HepG2 (cell line): ENCODE measurements around the gene ALDH7A1. TPM values are rescaled to one million over a fixed set of nuclear protein-coding genes. Genes with fewer than 3 reads are reported as not detected.

Experiments
- ATAC-seq: fragments of 200-7000 bp; cut with Tn5 transposase; 3 replicates; pipeline ENCODE4 v1.9.1; 2020; ENCODE audit warnings: mild to moderate bottlenecking, moderate library complexity
- BruUV-seq: library from RNA; stranded (reverse); fragments of 400-500 nt; replicated peaks from 2 replicates; lab custom pipeline; 2021; lab: Mats Ljungman, UMichigan
- CTCF ChIA-PET: fragments of 300-600 bp; formaldehyde crosslinking; extraction: SDS; loops from one replicate; lab custom pipeline; 2021; ENCODE audit warnings: low total read pairs, inconsistent platforms, low intra/inter-chr PET ratio; lab: Yijun Ruan, JAX
- POLR2A ChIA-PET: fragments of 350-600 bp; sonication (Branson Sonifier 250); formaldehyde crosslinking; loops from one replicate; lab custom pipeline; 2020; ENCODE audit warnings: antibody characterized with exemption, inconsistent platforms; lab: Yijun Ruan, JAX
- DNase-seq: peaks from one replicate; pipeline ENCODE4 v3.0.0-alpha.2; 2015; ENCODE audit warnings: low spot score
- FAIRE-seq: peaks from 3 replicates; lab custom pipeline; 2011; peaks lifted over from hg19 to GRCh38; lab: Jason Lieb, UNC
- H2AFZ ChIP-seq: one replicate; pipeline ENCODE4 v1.6.1; 2011; ENCODE audit warnings: low read length, inconsistent platforms
- H3K27ac ChIP-seq: fragments of 300-600 bp; 3 replicates; pipeline ENCODE4 v1.8.0; 2011; ENCODE audit warnings: mixed run types, mild to moderate bottlenecking, mixed read lengths, low read length, inconsistent platforms; ENCODE audit not compliant: insufficient read depth; ENCODE audit errors: extremely low read length
- H3K27me3 ChIP-seq, 2 experiments: fragments of 200-600 bp in 1 of 2; 2 replicates in 1 of 2; 3 replicates in 1 of 2; pipeline versions ENCODE4 v1.6.0 to v1.8.0; 2011; ENCODE audit warnings: low read length in 2 of 2, mild to moderate bottlenecking in 2 of 2, moderate library complexity in 2 of 2, inconsistent platforms in 1 of 2; ENCODE audit not compliant: insufficient read depth in 2 of 2, control insufficient read depth in 1 of 2
- H3K36me3 ChIP-seq, 2 experiments: fragments of 200-600 bp in 1 of 2; replicated peaks in 1 of 2; 2 replicates in 1 of 2; 3 replicates in 1 of 2; pipeline versions ENCODE4 v1.5.1 to v1.8.0; 2011; ENCODE audit warnings: low read length in 2 of 2, inconsistent platforms in 1 of 2; ENCODE audit not compliant: insufficient read depth in 2 of 2, control insufficient read depth in 1 of 2
- H3K4me1 ChIP-seq: 2 replicates; pipeline ENCODE4 v1.5.1; 2012; ENCODE audit warnings: low read length, inconsistent platforms; ENCODE audit not compliant: insufficient read depth
- H3K4me2 ChIP-seq: 2 replicates; pipeline ENCODE4 v1.6.0; 2011; ENCODE audit warnings: low read depth, low read length, inconsistent platforms
- H3K4me3 ChIP-seq, 3 experiments: fragments of 200-600 bp in 1 of 3; sonication (generic), shearing (Covaris generic) in 1 of 3; replicated peaks in 1 of 3; 2 replicates each; pipeline ENCODE4 v1.5.1; 2011 to 2016; ENCODE audit warnings: low read length in 3 of 3, inconsistent platforms in 2 of 3, low read depth in 2 of 3, mild to moderate bottlenecking in 2 of 3, control low read depth in 1 of 3, mixed read lengths in 1 of 3; ENCODE audit not compliant: insufficient read depth in 1 of 3
- H3K79me2 ChIP-seq: one replicate; pipeline ENCODE4 v1.6.1; 2011; ENCODE audit warnings: low read length, inconsistent platforms; ENCODE audit not compliant: insufficient read depth
- H3K9ac ChIP-seq: 2 replicates; pipeline ENCODE4 v1.6.0; 2011; ENCODE audit warnings: mild to moderate bottlenecking, low read depth, low read length, inconsistent platforms; ENCODE audit not compliant: insufficient read depth
- H3K9me3 ChIP-seq: 2 replicates; pipeline ENCODE4 v1.5.1; 2012; ENCODE audit warnings: mild to moderate bottlenecking, low read length
- H4K20me1 ChIP-seq: 2 replicates; pipeline ENCODE4 v1.6.0; 2011; ENCODE audit warnings: inconsistent platforms, mild to moderate bottlenecking, low read length, moderate library complexity; ENCODE audit not compliant: insufficient read depth
- ARNT2 ChIP-seq: sonication (generic); formaldehyde crosslinking; IDR thresholded peaks from 2 replicates; pipeline ENCODE4 v1.8.0; 2022; ENCODE audit warnings: mild to moderate bottlenecking, low read depth, missing genetic modification reagents, moderate library complexity
- ATF2 ChIP-seq: sonication (generic); formaldehyde crosslinking; IDR thresholded peaks from 2 replicates; pipeline ENCODE4 v1.4.0; 2020; ENCODE audit warnings: missing genetic modification reagents
- FOXA1 ChIP-seq, 2 experiments: fragments of 450-650 bp in 1 of 2; sonication (generic) in 1 of 2; formaldehyde crosslinking in 1 of 2; IDR thresholded peaks; 2 replicates each; pipeline versions ENCODE4 v1.4.0 to v1.6.1; 2016 to 2020; ENCODE audit warnings: missing genetic modification reagents in 1 of 2
- PHF8 ChIP-seq: sonication (generic); formaldehyde crosslinking; IDR thresholded peaks from 2 replicates; pipeline ENCODE4 v1.5.0; 2020; ENCODE audit warnings: missing genetic modification reagents
- ZFP36 ChIP-seq: fragments of 150-350 bp; IDR thresholded peaks from 2 replicates; pipeline ENCODE4 v1.6.1; 2018; ENCODE audit warnings: borderline replicate concordance, low read length, low read depth; ENCODE audit not compliant: partially characterized antibody
- ZNF253 ChIP-seq: sonication (generic); formaldehyde crosslinking; IDR thresholded peaks from 2 replicates; pipeline ENCODE4 v1.8.0; 2022; ENCODE audit warnings: mild to moderate bottlenecking, missing genetic modification reagents, borderline replicate concordance
- ZNF280B ChIP-seq: sonication (generic); formaldehyde crosslinking; IDR thresholded peaks from 2 replicates; pipeline ENCODE4 v1.5.0; 2020; ENCODE audit warnings: missing genetic modification reagents, mild to moderate bottlenecking, borderline replicate concordance
- ZNF329 ChIP-seq: sonication (generic); formaldehyde crosslinking; IDR thresholded peaks from 2 replicates; pipeline ENCODE4 v1.9.0; 2021; ENCODE audit warnings: low read depth, mild to moderate bottlenecking, missing genetic modification reagents
- ZNF460 ChIP-seq: sonication (generic); formaldehyde crosslinking; IDR thresholded peaks from 2 replicates; pipeline ENCODE4 v1.5.1; 2020; ENCODE audit warnings: missing genetic modification reagents, mild to moderate bottlenecking, borderline replicate concordance
- ZNF496 ChIP-seq: sonication (generic); formaldehyde crosslinking; IDR thresholded peaks from 2 replicates; pipeline ENCODE4 v1.8.1; 2023; ENCODE audit warnings: mild to moderate bottlenecking, moderate library complexity, missing genetic modification reagents; ENCODE audit not compliant: insufficient replicate concordance
- ZNF550 ChIP-seq: sonication (generic); formaldehyde crosslinking; IDR thresholded peaks from 2 replicates; pipeline ENCODE4 v1.4.0; 2020; ENCODE audit warnings: mild to moderate bottlenecking, missing genetic modification reagents, borderline replicate concordance
- ZSCAN31 ChIP-seq: sonication (generic); formaldehyde crosslinking; IDR thresholded peaks from 2 replicates; pipeline ENCODE4 v1.5.0; 2020; ENCODE audit warnings: low read depth, mild to moderate bottlenecking, missing genetic modification reagents
- WGBS: methylation state at CpG from one replicate; pipeline ENCODE4 v1.1.6; 2017; ENCODE audit warnings: low lambda C conversion rate; 5-methylcytosine and 5-hydroxymethylcytosine counted together
- in situ Hi-C: cut with HindIII; loops from 2 replicates; pipeline ENCODE4 v1.10.0; 2017; ENCODE audit warnings: low pct_unique_long_range_greater_than_20kb; ENCODE audit not compliant: extremely low pct_ligation_motif_present
- intact Hi-C: fragments of 100-400 bp; cut with micrococcal nuclease; formaldehyde crosslinking; loops from one replicate; pipeline ENCODE4 v1.10.0; 2022; ENCODE audit not compliant: unreplicated experiment
- polyA plus RNA-seq, 8 experiments: library from polyadenylated mRNA; depleted of rRNA in 3 of 8; stranded (reverse) in 7 of 8; unstranded in 1 of 8; fragments of >200 nt; fragmentation: Illumina TruSeq in 4 of 8; extraction: Trizol in 4 of 8; gene quantifications; 2 replicates each; pipeline versions ENCODE4 v1.2.1 to v1.2.3, GENCODE V29; 2011 to 2016; ENCODE audit warnings: low read depth in 4 of 8, missing spikeins in 1 of 8, mixed read lengths in 1 of 8; ENCODE audit not compliant: insufficient read depth in 1 of 8
- total RNA-seq, 5 experiments: library from RNA; depleted of rRNA; stranded (reverse); fragments of >200 nt; fragmentation: Illumina TruSeq; extraction: Trizol; gene quantifications; 2 replicates each; pipeline ENCODE4 v1.2.3, GENCODE V29; 2016; ENCODE audit warnings: low read depth in 1 of 5
- TF ChIP-seq, protein P1 (sequence below): sonication (generic); formaldehyde crosslinking; IDR thresholded peaks from 2 replicates; pipeline ENCODE4 v1.8.1; 2022; ENCODE audit warnings: mild to moderate bottlenecking, missing genetic modification reagents

ALDH7A1 gene
- total and polyA plus RNA-seq, 2 of the 13 experiments (the other 11 are each of a cell fraction or from before 2014, with no cell fraction given): 69.0 to 100 TPM

DNA sequence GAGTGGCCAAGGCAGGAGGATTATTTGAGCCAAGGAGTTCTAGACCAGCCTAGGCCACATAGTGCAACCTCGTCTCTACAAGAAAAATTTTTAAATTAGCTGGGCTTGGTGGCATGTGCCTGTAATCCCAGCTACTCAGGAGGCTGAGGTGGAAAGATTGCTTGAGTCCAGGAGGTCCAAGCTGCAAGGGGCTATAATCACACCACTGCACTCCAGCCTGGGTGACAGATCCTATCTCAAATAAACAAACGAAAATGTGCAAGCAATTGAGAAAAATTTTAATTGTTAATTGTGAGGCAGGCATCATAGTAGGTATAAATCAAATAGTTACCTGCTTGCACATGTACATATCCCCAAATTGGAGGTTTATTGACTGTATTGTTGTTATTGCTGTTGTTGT is 15.3 kb downstream of the ALDH7A1 start:
- Histone ChIP-seq H3K4me1 (no peaks in the 10 kb centered on the region), H3K9me3 (no peaks in the 10 kb centered on the region), H2AFZ (no peak overlapping the region), H3K4me2 (no peak overlapping the region), H3K27me3 (no peaks in the 10 kb centered on the region), H4K20me1 (no peaks in the 10 kb centered on the region)
- intact Hi-C loops: no loop called here
- in situ Hi-C loops: no loop called here
- BruUV-seq: no TSS peak
- WGBS: 94% methylated on average over 2 of the region's 2 CpGs
- ATAC-seq (no peak), DNase-seq (no peak), FAIRE-seq (no peak)
- CTCF ChIA-PET: no interaction called here
- TF ChIP-seq ATF2 (no peak), ZSCAN31 (CRISPR knock-in tag) (no peak), ZNF496 (CRISPR knock-in tag) (no peak), PHF8 (CRISPR knock-in tag) (no peak), ZNF329 (no peak), ARNT2 (CRISPR knock-in tag) (no peak), ZNF550 (no peak), FOXA1 (IDR thresholded peaks at IDR 0.05) (no peak), FOXA1 (CRISPR knock-in tag; IDR thresholded peaks at IDR 0.05) (no peak), ZFP36 (no peak), ZNF253 (CRISPR knock-in tag) (no peak), ZNF280B (CRISPR knock-in tag) (no peak), ZNF460 (CRISPR knock-in tag) (no peak)
- TF ChIP-seq, protein P1, sequence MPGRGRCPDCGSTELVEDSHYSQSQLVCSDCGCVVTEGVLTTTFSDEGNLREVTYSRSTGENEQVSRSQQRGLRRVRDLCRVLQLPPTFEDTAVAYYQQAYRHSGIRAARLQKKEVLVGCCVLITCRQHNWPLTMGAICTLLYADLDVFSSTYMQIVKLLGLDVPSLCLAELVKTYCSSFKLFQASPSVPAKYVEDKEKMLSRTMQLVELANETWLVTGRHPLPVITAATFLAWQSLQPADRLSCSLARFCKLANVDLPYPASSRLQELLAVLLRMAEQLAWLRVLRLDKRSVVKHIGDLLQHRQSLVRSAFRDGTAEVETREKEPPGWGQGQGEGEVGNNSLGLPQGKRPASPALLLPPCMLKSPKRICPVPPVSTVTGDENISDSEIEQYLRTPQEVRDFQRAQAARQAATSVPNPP (CRISPR knock-in tag): no peak
- TF ChIP-seq, all 625 proteins: peak for 0
- Histone ChIP-seq H3K36me3 (peaks cover 11 to 58% of the 10 kb centered on the region in 2 experiments), H3K4me3 (no peak overlapping the region), H3K79me2 (no peaks in the 10 kb centered on the region), H3K9ac (no peak overlapping the region), H3K27ac (no peak overlapping the region)
- POLR2A ChIA-PET: interaction anchor here (2.2 kb wide), 1 partner anchor 15 kb away, joined by 7 read pairs; the partner anchor contains the start of gene ALDH7A1
